CD8-positive, alpha-beta memory T cell (primary cell): ENCODE measurements around the gene RAB27A. TPM values are rescaled to one million over a fixed set of nuclear protein-coding genes. Genes with fewer than 3 reads are reported as not detected.
"Not testable (repeated sequence)": the region's sequence is repeated elsewhere in the genome, so short reads cannot be mapped to it uniquely, and the experiment has no call there.

Experiments
- CTCF ChIA-PET: fragments of 350-600 bp; sonication (Branson Sonifier 250); formaldehyde crosslinking; loops from one replicate; lab custom pipeline; 2021; ENCODE audit warnings: antibody characterized with exemption; lab: Charles Lee
- POLR2A ChIA-PET: fragments of 350-600 bp; sonication (Branson Sonifier 250); formaldehyde crosslinking; loops from one replicate; lab custom pipeline; 2021; ENCODE audit warnings: antibody characterized with exemption; lab: Charles Lee
- DNase-seq, 5 donors: peaks; one replicate each; pipeline versions ENCODE4 v3.0.0 to v3.0.0-alpha.2; 2020 to 2022; ENCODE audit warnings: mixed read lengths in 1 of 5
- H3K27ac ChIP-seq: one replicate; pipeline ENCODE4 v1.7.0; 2013; ENCODE audit warnings: low read depth, mild to moderate bottlenecking, low read length, moderate library complexity
- H3K27me3 ChIP-seq: 2 replicates; pipeline ENCODE4 v1.7.0; 2013; ENCODE audit warnings: low read length, mild to moderate bottlenecking; ENCODE audit not compliant: insufficient read depth, poor library complexity, severe bottlenecking
- H3K36me3 ChIP-seq: 2 replicates; pipeline ENCODE4 v1.7.0; 2013; ENCODE audit warnings: mild to moderate bottlenecking, low read length, moderate library complexity; ENCODE audit not compliant: insufficient read depth
- H3K4me1 ChIP-seq: 2 replicates; pipeline ENCODE4 v1.7.0; 2013; ENCODE audit warnings: mild to moderate bottlenecking, low read length, moderate library complexity; ENCODE audit not compliant: insufficient read depth
- H3K4me3 ChIP-seq: 2 replicates; pipeline ENCODE4 v1.7.0; 2013; ENCODE audit warnings: mild to moderate bottlenecking, low read length
- H3K9me3 ChIP-seq: 2 replicates; pipeline ENCODE4 v1.7.0; 2013; ENCODE audit warnings: mild to moderate bottlenecking, low read length
- H3K27ac Mint-ChIP-seq, 8 donors: one replicate each; pipeline ENCODE4 v1.8.0; 2020 to 2021; ENCODE audit warnings: mixed read lengths in 8 of 8, mild to moderate bottlenecking in 6 of 8, inconsistent platforms in 3 of 8, moderate library complexity in 3 of 8
- H3K27me3 Mint-ChIP-seq, 2 donors: one replicate each; pipeline ENCODE4 v1.8.0; 2020 to 2021; ENCODE audit warnings: mixed read lengths in 2 of 2, mild to moderate bottlenecking in 1 of 2, moderate library complexity in 1 of 2
- H3K36me3 Mint-ChIP-seq, 3 donors: one replicate each; pipeline ENCODE4 v1.8.0; 2020 to 2021; ENCODE audit warnings: mixed read lengths in 3 of 3, inconsistent platforms in 1 of 3, mild to moderate bottlenecking in 1 of 3
- H3K4me1 Mint-ChIP-seq, 3 donors: one replicate each; pipeline ENCODE4 v1.8.0; 2020 to 2021; ENCODE audit warnings: mixed read lengths in 3 of 3, inconsistent platforms in 1 of 3, mild to moderate bottlenecking in 1 of 3
- H3K4me3 Mint-ChIP-seq, 7 donors: one replicate each; pipeline ENCODE4 v1.8.0; 2020 to 2021; ENCODE audit warnings: mixed read lengths in 7 of 7, mild to moderate bottlenecking in 6 of 7, moderate library complexity in 4 of 7, inconsistent platforms in 2 of 7
- H3K9me3 Mint-ChIP-seq, 5 donors: one replicate each; pipeline ENCODE4 v1.8.0; 2020 to 2022; ENCODE audit warnings: mixed read lengths in 5 of 5, mild to moderate bottlenecking in 3 of 5, moderate library complexity in 2 of 5, inconsistent platforms in 1 of 5
- polyA plus RNA-seq: library from polyadenylated mRNA; unstranded; fragments of 300-500 nt; fragmentation: Illumina TruSeq; gene quantifications from one replicate; pipeline ENCODE4 v1.2.3, GENCODE V29; 2021
- total RNA-seq, 2 experiments: library from RNA; stranded (reverse); gene quantifications; one replicate each; pipeline ENCODE4 v1.2.3, GENCODE V29; 2021

Gene RAB27A
- total and polyA plus RNA-seq, 3 experiments from 2014 or later: 132 to 195 (median 187) TPM

GRCh38 chr15:55256281-55257011 lies 33.2 kb downstream of the RAB27A start:
- H3K4me1 Mint-ChIP-seq: peaks cover 71 to 87% (median 77%) of the 10 kb centered on the region in 3 donors
- ChIA-PET POLR2A (interaction anchor here (3.5 kb wide), 1 partner anchor 11 kb away, joined by 15 read pairs; no protein-coding TSS in a partner anchor), CTCF (interaction anchor here (1.0 to 3.7 kb wide), 7 partner anchors 8 to 39 kb away, joined by 3 to 14 read pairs (median 4); no protein-coding TSS in a partner anchor)
- H3K36me3 Mint-ChIP-seq: peaks cover 0 to 19% (median 15%) of the 10 kb centered on the region in 3 donors
- peak overlapping the region; percentile 91 to 98 (median 96) for H3K27ac Mint-ChIP-seq
- no peaks in the 10 kb centered on the region for H3K9me3 Mint-ChIP-seq
- Histone ChIP-seq H3K4me3 (peak overlapping the region; percentile 63), H3K4me1 (peaks cover 50% of the 10 kb centered on the region), H3K27me3 (no peaks in the 10 kb centered on the region), H3K9me3 (no peaks in the 10 kb centered on the region), H3K27ac (peak overlapping the region; percentile 52), H3K36me3 (no peaks in the 10 kb centered on the region)
- no peak for DNase-seq
- peak overlapping the region; percentile 86 to 91 (median 89) for H3K4me3 Mint-ChIP-seq
- H3K27me3 Mint-ChIP-seq: no peaks in the 10 kb centered on the region

- Histone ChIP-seq H3K36me3 (no peaks in the 10 kb centered on the region), H3K27me3 (no peaks in the 10 kb centered on the region), H3K4me1 (peaks cover 58% of the 10 kb centered on the region), H3K9me3 (no peaks in the 10 kb centered on the region), H3K27ac (peak overlapping the region; percentile 52), H3K4me3 (peak overlapping the region; percentile 63)
- ChIA-PET CTCF (interaction anchor here (1.1 to 3.7 kb wide), 5 partner anchors 9 to 39 kb away, joined by 3 to 14 read pairs (median 4); no protein-coding TSS in a partner anchor), POLR2A (interaction anchor here (3.5 kb wide), 1 partner anchor 12 kb away, joined by 15 read pairs; no protein-coding TSS in a partner anchor)
- Mint-ChIP-seq H3K9me3 (no peaks in the 10 kb centered on the region), H3K4me1 (peaks cover 78 to 91% (median 82%) of the 10 kb centered on the region in 3 donors), H3K27me3 (no peaks in the 10 kb centered on the region), H3K36me3 (peaks cover 0 to 17% (median 14%) of the 10 kb centered on the region in 3 donors), H3K27ac (peak overlapping the region; percentile 91 to 98 (median 96)), H3K4me3 (peak overlapping the region; percentile 86 to 91 (median 89))
- peak in 2 of 5 donors; percentile 38 to 43 for DNase-seq
Observed at GRCh38 chr15:55255714-55256113, 33.9 kb downstream of the RAB27A start.

- no peaks in the 10 kb centered on the region for H3K9me3 ChIP-seq
- DNase-seq: no peak
- H3K27me3 ChIP-seq: no peaks in the 10 kb centered on the region
- peaks cover 64% of the 10 kb centered on the region for H3K4me1 ChIP-seq
- peak overlapping the region; percentile 52 for H3K27ac ChIP-seq
- H3K36me3 Mint-ChIP-seq: peaks cover 0 to 12% (median 8%) of the 10 kb centered on the region in 3 donors
- ChIA-PET POLR2A (interaction anchor here (3.5 kb wide), 1 partner anchor 12 kb away, joined by 15 read pairs; no protein-coding TSS in a partner anchor), CTCF (interaction anchor here (1.1 to 3.7 kb wide), 5 partner anchors 9 to 38 kb away, joined by 3 to 14 read pairs (median 4); no protein-coding TSS in a partner anchor)
- H3K4me1 Mint-ChIP-seq: peaks cover 78 to 91% (median 82%) of the 10 kb centered on the region in 3 donors
- H3K27ac Mint-ChIP-seq: peak overlapping the region; percentile 91 to 98 (median 96)
- no peaks in the 10 kb centered on the region for H3K27me3 Mint-ChIP-seq
- peak overlapping the region; percentile 86 to 91 (median 89) for H3K4me3 Mint-ChIP-seq
- no peaks in the 10 kb centered on the region for H3K36me3 ChIP-seq
- H3K9me3 Mint-ChIP-seq: no peaks in the 10 kb centered on the region
- H3K4me3 ChIP-seq: peak overlapping the region; percentile 63
Observed at GRCh38 chr15:55254916-55255679, 34.5 kb downstream of the RAB27A start.

- Mint-ChIP-seq H3K4me1 (peaks cover 80 to 94% (median 90%) of the 10 kb centered on the region in 3 donors), H3K27me3 (no peaks in the 10 kb centered on the region), H3K9me3 (no peaks in the 10 kb centered on the region), H3K27ac (peak overlapping the region; percentile 36 to 98 (median 84)), H3K4me3 (peak overlapping the region; percentile 12 to 63 (median 44)), H3K36me3 (peaks cover 0 to 17% (median 14%) of the 10 kb centered on the region in 3 donors)
- no peak for DNase-seq
- peaks cover 71% of the 10 kb centered on the region for H3K4me1 ChIP-seq
- no peaks in the 10 kb centered on the region for H3K9me3 ChIP-seq
- POLR2A ChIA-PET: interaction anchor here (0.9 to 1.2 kb wide), 4 partner anchors 14 to 24 kb away, joined by 3 to 6 read pairs (median 4); no protein-coding TSS in a partner anchor
- CTCF ChIA-PET: interaction anchor here (0.9 kb wide), 1 partner anchor 24 kb away, joined by 3 read pairs; no protein-coding TSS in a partner anchor
- no peak overlapping the region for H3K27ac ChIP-seq
- H3K4me3 ChIP-seq: no peak overlapping the region
- no peaks in the 10 kb centered on the region for H3K27me3 ChIP-seq
- no peaks in the 10 kb centered on the region for H3K36me3 ChIP-seq
Observed at GRCh38 chr15:55253580-55253979, 36.0 kb downstream of the RAB27A start.

- H3K9me3 ChIP-seq, CTCF ChIA-PET, H3K27me3 Mint-ChIP-seq, H3K9me3 Mint-ChIP-seq, DNase-seq, H3K27me3 ChIP-seq, H3K4me3 ChIP-seq, H3K27ac ChIP-seq, H3K36me3 ChIP-seq: not testable (repeated sequence)
- Mint-ChIP-seq H3K36me3 (peaks cover 0 to 19% (median 10%) of the 10 kb centered on the region in 3 donors), H3K27ac (peak overlapping the region; percentile 71 to 97 (median 80)), H3K4me3 (peak overlapping the region in 2 of 7 donors; percentile 30 to 84), H3K4me1 (peaks cover 79 to 94% (median 90%) of the 10 kb centered on the region in 3 donors)
- H3K4me1 ChIP-seq: peaks cover 69% of the 10 kb centered on the region
- POLR2A ChIA-PET: interaction anchor here (1.2 kb wide), 1 partner anchor 24 kb away, joined by 6 read pairs; no protein-coding TSS in a partner anchor
Observed at GRCh38 chr15:55252201-55252600, 37.4 kb downstream of the RAB27A start.

- Mint-ChIP-seq H3K36me3 (peaks cover 0 to 27% (median 10%) of the 10 kb centered on the region in 3 donors), H3K27me3 (no peaks in the 10 kb centered on the region), H3K27ac (peak overlapping the region; percentile 71 to 97 (median 84)), H3K4me1 (peaks cover 77 to 94% (median 90%) of the 10 kb centered on the region in 3 donors), H3K4me3 (peak overlapping the region; percentile 5 to 58 (median 51)), H3K9me3 (no peaks in the 10 kb centered on the region)
- peak in 1 of 5 donors; percentile 40 for DNase-seq
- peak overlapping the region; percentile 15 for H3K4me3 ChIP-seq
- H3K9me3 ChIP-seq: no peaks in the 10 kb centered on the region
- H3K36me3 ChIP-seq: no peaks in the 10 kb centered on the region
- H3K4me1 ChIP-seq: peaks cover 61% of the 10 kb centered on the region
- no peak overlapping the region for H3K27ac ChIP-seq
- CTCF ChIA-PET: interaction anchor here (1.2 to 2.4 kb wide), 6 partner anchors 19 to 40 kb away, joined by 4 to 10 read pairs (median 6); no protein-coding TSS in a partner anchor
- POLR2A ChIA-PET: interaction anchor here (0.6 to 1.9 kb wide), 5 partner anchors 16 to 94 kb away, joined by 3 to 7 read pairs (median 5); no protein-coding TSS in a partner anchor
- H3K27me3 ChIP-seq: no peaks in the 10 kb centered on the region
Observed at GRCh38 chr15:55250941-55251340, 38.7 kb downstream of the RAB27A start.

GRCh38 chr15:55250392-55250791 lies 39.2 kb downstream of the RAB27A start:
- no peak overlapping the region for H3K4me3 ChIP-seq
- peaks cover 76 to 94% (median 90%) of the 10 kb centered on the region in 3 donors for H3K4me1 Mint-ChIP-seq
- no peaks in the 10 kb centered on the region for H3K9me3 ChIP-seq
- peak overlapping the region; percentile 71 to 97 (median 84) for H3K27ac Mint-ChIP-seq
- DNase-seq: no peak
- CTCF ChIA-PET: interaction anchor here (1.2 to 2.4 kb wide), 6 partner anchors 20 to 40 kb away, joined by 4 to 10 read pairs (median 6); no protein-coding TSS in a partner anchor
- peak overlapping the region in 6 of 7 donors; percentile 5 to 58 (median 52) for H3K4me3 Mint-ChIP-seq
- H3K27me3 ChIP-seq: no peaks in the 10 kb centered on the region
- POLR2A ChIA-PET: interaction anchor here (0.6 to 1.9 kb wide), 4 partner anchors 17 to 95 kb away, joined by 3 to 7 read pairs (median 6); no protein-coding TSS in a partner anchor
- H3K27me3 Mint-ChIP-seq: no peaks in the 10 kb centered on the region
- no peak overlapping the region for H3K27ac ChIP-seq
- peaks cover 0 to 28% (median 9%) of the 10 kb centered on the region in 3 donors for H3K36me3 Mint-ChIP-seq
- H3K9me3 Mint-ChIP-seq: no peaks in the 10 kb centered on the region
- H3K36me3 ChIP-seq: no peaks in the 10 kb centered on the region
- H3K4me1 ChIP-seq: peaks cover 56% of the 10 kb centered on the region
